ENCODE results near the gene GNA12.

The GNA12 gene

DNA sequence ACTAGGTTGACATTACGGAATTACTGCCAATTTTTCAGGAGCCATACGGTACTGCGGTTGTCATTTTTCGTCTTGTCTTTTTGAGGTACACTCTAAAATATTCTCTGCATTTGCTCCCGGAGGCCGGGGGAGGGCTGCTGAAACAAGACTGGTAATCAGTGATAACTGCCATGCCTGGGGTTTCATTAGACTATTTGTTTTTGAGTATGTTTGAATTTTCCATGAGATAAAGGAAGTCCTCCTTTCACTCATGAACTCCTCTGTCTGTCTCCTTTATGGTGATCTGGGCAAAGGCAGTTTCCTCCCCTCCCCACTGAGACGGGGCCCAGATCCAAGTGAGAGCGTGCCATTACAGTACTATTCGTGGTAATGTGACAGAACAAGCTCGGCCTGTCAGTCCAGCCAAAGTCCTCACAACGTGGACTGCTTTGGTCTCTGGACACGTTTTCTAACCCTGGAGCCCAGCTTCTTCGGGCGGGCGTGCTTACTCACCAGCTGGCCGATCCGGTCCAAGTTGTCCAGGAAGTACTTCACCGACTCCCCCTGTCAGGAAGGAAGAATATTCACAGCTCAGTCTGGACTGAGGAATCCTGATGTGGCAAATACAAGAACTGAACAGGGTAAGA is 111.0 kb downstream of the GNA12 start:
- H3K4me3 ChIP-seq (ENCODE audit: low read depth in 1 of 2, low read length in 2 of 2): no peak overlapping the region
- no peak overlapping the region for H3K4me2 ChIP-seq (ENCODE audit: insufficient read depth, low read length)
- H3K27me3 ChIP-seq (ENCODE audit: insufficient read depth, low read length, poor library complexity): no peaks in the 10 kb centered on the region
- H3K9me3 ChIP-seq (ENCODE audit: insufficient read depth, low read length, severe bottlenecking): no peaks in the 10 kb centered on the region
- no peak overlapping the region for H2AFZ ChIP-seq (ENCODE audit: low read depth, low read length)
- no peak for TF ChIP-seq CTCF (IDR thresholded peaks at IDR 0.05; ENCODE audit: borderline replicate concordance, extremely low read depth, low read length, poor library complexity, severe bottlenecking)
- peak overlapping the region; percentile 90 for H3K27ac ChIP-seq (ENCODE audit: low read length)
- H3K9ac ChIP-seq (ENCODE audit: low read depth, low read length): no peak overlapping the region
- H3K36me3 ChIP-seq (ENCODE audit: insufficient read depth, low read length): peaks cover 24% of the 10 kb centered on the region
- DNase-seq (no peak), ATAC-seq (ENCODE audit: insufficient read depth, low read depth) (no peak)
- H3K79me2 ChIP-seq (ENCODE audit: insufficient read depth, low read length): peaks cover 21% of the 10 kb centered on the region; the same call in 1 of the 2 replicates
- peaks cover 46% of the 10 kb centered on the region for H3K4me1 ChIP-seq (ENCODE audit: insufficient read depth, low read length)
- no peaks in the 10 kb centered on the region for H4K20me1 ChIP-seq (ENCODE audit: insufficient read depth, low read length)

DNA sequence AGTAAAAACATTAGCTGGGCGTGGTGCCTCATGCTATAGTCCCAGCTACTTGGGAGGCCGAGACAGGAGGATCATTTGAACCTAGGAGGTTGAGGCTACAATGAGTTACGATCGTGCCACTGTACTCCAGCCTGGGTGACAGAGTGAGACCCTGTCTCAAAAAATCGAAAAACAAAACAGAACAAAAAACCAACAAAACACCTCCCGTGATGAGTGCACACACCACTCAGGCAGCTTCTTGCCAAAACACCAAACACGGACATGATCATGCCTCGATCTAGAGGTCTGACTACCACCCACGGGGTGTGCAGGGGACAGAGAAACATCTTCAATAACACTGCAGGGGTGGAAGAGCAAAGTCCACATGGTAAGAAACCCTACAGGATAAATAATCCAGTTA is 111.7 kb downstream of the GNA12 start:
- H3K27me3 ChIP-seq (ENCODE audit: insufficient read depth, low read length, poor library complexity): no peaks in the 10 kb centered on the region
- no peak overlapping the region for H3K4me3 ChIP-seq (ENCODE audit: low read depth in 1 of 2, low read length in 2 of 2)
- no peak overlapping the region for H3K9ac ChIP-seq (ENCODE audit: low read depth, low read length)
- H4K20me1 ChIP-seq (ENCODE audit: insufficient read depth, low read length): no peaks in the 10 kb centered on the region
- H3K4me1 ChIP-seq (ENCODE audit: insufficient read depth, low read length): peaks cover 46% of the 10 kb centered on the region
- DNase-seq (no peak), ATAC-seq (ENCODE audit: insufficient read depth, low read depth) (no peak)
- peak overlapping the region; percentile 90 for H3K27ac ChIP-seq (ENCODE audit: low read length)
- no peak overlapping the region for H3K4me2 ChIP-seq (ENCODE audit: insufficient read depth, low read length)
- peaks cover 21% of the 10 kb centered on the region; the same call in 1 of the 2 replicates for H3K79me2 ChIP-seq (ENCODE audit: insufficient read depth, low read length)
- no peaks in the 10 kb centered on the region for H3K9me3 ChIP-seq (ENCODE audit: insufficient read depth, low read length, severe bottlenecking)
- peaks cover 25% of the 10 kb centered on the region for H3K36me3 ChIP-seq (ENCODE audit: insufficient read depth, low read length)
- TF ChIP-seq CTCF (IDR thresholded peaks at IDR 0.05; ENCODE audit: borderline replicate concordance, extremely low read depth, low read length, poor library complexity, severe bottlenecking) (no peak), EZH2 (IDR thresholded peaks at IDR 0.05; ENCODE audit: borderline replicate concordance, low read depth, low read length, severe bottlenecking) (no peak)
- no peak overlapping the region for H2AFZ ChIP-seq (ENCODE audit: low read depth, low read length)

DNA sequence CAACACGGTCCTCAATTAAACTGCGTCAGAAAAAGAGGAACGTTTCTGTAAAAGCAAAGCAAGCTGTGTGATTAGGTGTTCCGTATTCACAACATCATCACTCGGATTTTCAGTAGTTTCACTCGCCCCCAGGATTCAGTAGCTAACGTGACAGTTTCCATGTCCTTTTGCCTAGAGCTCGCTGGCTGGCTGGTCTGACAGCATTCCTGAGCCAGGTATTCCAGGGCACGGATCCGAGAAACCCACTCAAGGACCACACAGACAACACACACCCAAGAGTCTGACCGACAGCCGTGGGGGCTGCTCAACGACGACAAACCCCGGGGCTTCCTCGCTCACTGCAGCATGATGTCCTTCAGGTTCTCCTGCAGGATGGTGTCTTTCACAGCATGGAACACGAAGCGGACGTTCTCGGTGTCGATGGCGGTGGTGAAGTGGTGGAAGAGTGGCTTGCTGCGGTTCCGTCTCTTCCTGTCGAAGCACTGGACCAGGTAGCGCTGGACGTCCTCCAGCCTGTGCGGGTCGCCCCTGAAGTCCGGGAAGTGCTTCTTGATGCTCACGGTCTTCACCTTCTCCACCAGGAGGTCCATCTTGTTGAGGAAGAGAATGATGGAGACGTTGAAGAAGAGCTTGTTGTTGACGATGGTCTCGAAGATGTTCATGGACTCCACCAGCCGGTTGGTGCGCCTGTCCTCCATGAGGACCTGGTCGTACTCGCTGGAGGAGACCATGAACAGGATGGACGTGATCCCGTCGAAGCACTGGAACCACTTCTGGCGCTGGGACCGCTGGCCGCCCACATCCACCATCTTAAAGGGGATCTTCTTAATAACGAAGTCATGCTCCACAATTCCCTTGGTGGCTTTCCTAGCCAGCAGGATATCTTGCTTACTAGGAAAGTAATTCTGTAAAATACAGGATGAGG is 113.0 kb downstream of the GNA12 start:
- Histone ChIP-seq H3K27me3 (ENCODE audit: insufficient read depth, low read length, poor library complexity) (no peaks in the 10 kb centered on the region), H3K9me3 (ENCODE audit: insufficient read depth, low read length, severe bottlenecking) (no peaks in the 10 kb centered on the region), H3K9ac (ENCODE audit: low read depth, low read length) (no peak overlapping the region), H4K20me1 (ENCODE audit: insufficient read depth, low read length) (no peaks in the 10 kb centered on the region), H3K4me3 (ENCODE audit: low read depth in 1 of 2, low read length in 2 of 2) (no peak overlapping the region), H2AFZ (ENCODE audit: low read depth, low read length) (no peak overlapping the region), H3K36me3 (ENCODE audit: insufficient read depth, low read length) (peaks cover 34% of the 10 kb centered on the region), H3K79me2 (ENCODE audit: insufficient read depth, low read length) (peaks cover 12% of the 10 kb centered on the region; the same call in 1 of the 2 replicates), H3K4me1 (ENCODE audit: insufficient read depth, low read length) (peaks cover 37% of the 10 kb centered on the region), H3K4me2 (ENCODE audit: insufficient read depth, low read length) (no peak overlapping the region), H3K27ac (ENCODE audit: low read length) (peak overlapping the region; percentile 7)
- no peak for DNase-seq
- TF ChIP-seq CTCF (IDR thresholded peaks at IDR 0.05; ENCODE audit: borderline replicate concordance, extremely low read depth, low read length, poor library complexity, severe bottlenecking) (no peak), EZH2 (IDR thresholded peaks at IDR 0.05; ENCODE audit: borderline replicate concordance, low read depth, low read length, severe bottlenecking) (no peak)
- ATAC-seq (ENCODE audit: insufficient read depth, low read depth): no peak

Measured in DND-41 (cell line).